Measurements from ENCODE around the gene ELMOD3.

DNA sequence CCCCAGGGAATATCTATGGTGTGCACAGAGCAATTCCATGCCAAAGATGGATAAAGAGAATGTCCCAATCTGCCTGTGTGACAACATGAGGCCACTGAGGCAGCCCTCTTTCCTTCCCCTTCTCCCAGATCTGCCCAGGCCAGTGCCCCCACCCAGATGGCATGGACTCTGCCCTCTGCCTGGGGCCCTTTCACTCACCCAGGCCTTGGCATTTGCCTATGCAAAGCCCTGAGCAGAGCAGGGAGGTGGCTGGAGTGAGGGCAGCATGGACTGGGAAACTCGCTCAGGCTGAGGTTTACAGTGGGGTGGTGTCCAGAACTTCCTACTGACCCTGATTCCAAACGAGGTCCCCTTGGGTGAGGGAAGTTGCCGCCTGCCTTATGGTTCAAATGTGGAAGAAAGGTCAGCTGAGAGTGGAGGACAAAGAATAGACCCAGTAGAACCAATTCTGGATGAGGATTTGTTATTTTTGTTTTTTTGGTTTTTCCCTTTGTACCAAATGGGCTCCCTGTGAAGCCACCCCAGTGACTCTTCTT, 72.8 kb downstream of the ELMOD3 start:
- TF ChIP-seq POLR2A (IDR thresholded peaks at IDR 0.05), result no peak
- TF ChIP-seq, protein P1, sequence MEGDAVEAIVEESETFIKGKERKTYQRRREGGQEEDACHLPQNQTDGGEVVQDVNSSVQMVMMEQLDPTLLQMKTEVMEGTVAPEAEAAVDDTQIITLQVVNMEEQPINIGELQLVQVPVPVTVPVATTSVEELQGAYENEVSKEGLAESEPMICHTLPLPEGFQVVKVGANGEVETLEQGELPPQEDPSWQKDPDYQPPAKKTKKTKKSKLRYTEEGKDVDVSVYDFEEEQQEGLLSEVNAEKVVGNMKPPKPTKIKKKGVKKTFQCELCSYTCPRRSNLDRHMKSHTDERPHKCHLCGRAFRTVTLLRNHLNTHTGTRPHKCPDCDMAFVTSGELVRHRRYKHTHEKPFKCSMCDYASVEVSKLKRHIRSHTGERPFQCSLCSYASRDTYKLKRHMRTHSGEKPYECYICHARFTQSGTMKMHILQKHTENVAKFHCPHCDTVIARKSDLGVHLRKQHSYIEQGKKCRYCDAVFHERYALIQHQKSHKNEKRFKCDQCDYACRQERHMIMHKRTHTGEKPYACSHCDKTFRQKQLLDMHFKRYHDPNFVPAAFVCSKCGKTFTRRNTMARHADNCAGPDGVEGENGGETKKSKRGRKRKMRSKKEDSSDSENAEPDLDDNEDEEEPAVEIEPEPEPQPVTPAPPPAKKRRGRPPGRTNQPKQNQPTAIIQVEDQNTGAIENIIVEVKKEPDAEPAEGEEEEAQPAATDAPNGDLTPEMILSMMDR (IDR thresholded peaks at IDR 0.05), result no peak
